K562 (cell line): ENCODE results near the gene IL17RB. TPM values are rescaled to one million over a fixed set of nuclear protein-coding genes. Genes with fewer than 3 reads are reported as not detected.

Experiments
- ATAC-seq: fragments of 200-7000 bp; cut with Tn5 transposase; 3 replicates; pipeline ENCODE4 v1.9.1; 2020; ENCODE audit warnings: moderate library complexity
- BruUV-seq: library from RNA; stranded (reverse); fragments of 400-500 nt; replicated peaks from 2 replicates; lab custom pipeline; 2021; lab: Mats Ljungman, UMichigan
- CTCF ChIA-PET: fragments of 300-600 bp; formaldehyde crosslinking; extraction: SDS; loops from one replicate; lab custom pipeline; 2021; ENCODE audit warnings: low intra/inter-chr PET ratio; lab: Yijun Ruan, JAX
- POLR2A ChIA-PET: fragments of 300-600, 350-650 bp; sonication (Branson Sonifier 250); formaldehyde crosslinking; extraction: SDS; loops from one replicate; lab custom pipeline; 2021; ENCODE audit warnings: antibody characterized with exemption, inconsistent platforms; lab: Yijun Ruan, JAX
- DNase-seq, 4 experiments: peaks; one replicate each; pipeline versions ENCODE4 v3.0.0 to v3.0.0-alpha.2; 2011 to 2018; ENCODE audit warnings: low spot score in 3 of 4, mixed read lengths in 3 of 4; ENCODE audit errors: extremely low read depth in 1 of 4
- FAIRE-seq: peaks from 2 replicates; lab custom pipeline; 2011; peaks lifted over from hg19 to GRCh38; lab: Jason Lieb, UNC
- H2AFZ ChIP-seq: 2 replicates; pipeline ENCODE4 v1.6.0; 2011; ENCODE audit warnings: low read depth, low read length, control low read depth, inconsistent platforms
- H3K27ac ChIP-seq: fragments of 200-600 bp; 3 replicates; pipeline ENCODE4 v1.8.0; 2011; ENCODE audit warnings: low read depth, mild to moderate bottlenecking, control low read depth, inconsistent platforms, low read length, moderate library complexity, mixed read lengths; ENCODE audit errors: extremely low read depth
- H3K27me3 ChIP-seq, 2 experiments: fragments of 300-600 bp in 1 of 2; 2 replicates in 1 of 2; 3 replicates in 1 of 2; pipeline versions ENCODE4 v1.6.0 to v1.8.0; 2011; ENCODE audit warnings: inconsistent platforms in 2 of 2, low read length in 2 of 2, mild to moderate bottlenecking in 1 of 2, mixed read lengths in 1 of 2, moderate library complexity in 1 of 2; ENCODE audit not compliant: control insufficient read depth in 2 of 2, insufficient read depth in 2 of 2
- H3K36me3 ChIP-seq: fragments of 300-600 bp; 3 replicates; pipeline ENCODE4 v1.8.0; 2011; ENCODE audit warnings: mild to moderate bottlenecking, low read length, inconsistent platforms; ENCODE audit not compliant: control insufficient read depth, insufficient read depth
- H3K4me1 ChIP-seq, 2 experiments: fragments of 200-600 bp in 1 of 2; replicated peaks in 1 of 2; 2 replicates in 1 of 2; 3 replicates in 1 of 2; pipeline versions ENCODE4 v1.5.1 to v1.8.0; 2011; ENCODE audit warnings: inconsistent platforms in 2 of 2, low read length in 2 of 2, mild to moderate bottlenecking in 1 of 2, mixed read lengths in 1 of 2, moderate library complexity in 1 of 2; ENCODE audit not compliant: control insufficient read depth in 2 of 2, insufficient read depth in 2 of 2
- H3K4me2 ChIP-seq: 2 replicates; pipeline ENCODE4 v1.6.1; 2011; ENCODE audit warnings: low read length, control low read depth, inconsistent platforms, mixed read lengths; ENCODE audit not compliant: insufficient read depth
- H3K4me3 ChIP-seq: fragments of 200-600 bp; sonication (generic), shearing (Covaris generic); 2 replicates; pipeline ENCODE4 v1.5.1; 2016; ENCODE audit warnings: control low read depth, inconsistent platforms
- H3K79me2 ChIP-seq: fragments of 200-600 bp; 3 replicates; pipeline ENCODE4 v1.8.0; 2011; ENCODE audit warnings: low read length, inconsistent platforms; ENCODE audit not compliant: control insufficient read depth, insufficient read depth
- H3K9ac ChIP-seq, 2 experiments: 2 replicates each; pipeline versions ENCODE4 v1.6.0 to v1.6.1; 2011; ENCODE audit warnings: low read depth in 2 of 2, low read length in 2 of 2, control low read depth in 1 of 2, inconsistent platforms in 1 of 2, mild to moderate bottlenecking in 1 of 2, mixed read lengths in 1 of 2; ENCODE audit not compliant: insufficient read depth in 1 of 2
- H3K9me1 ChIP-seq: one replicate; pipeline ENCODE4 v1.6.0; 2011; ENCODE audit warnings: inconsistent platforms, mild to moderate bottlenecking, low read length, moderate library complexity; ENCODE audit not compliant: control insufficient read depth, insufficient read depth
- H3K9me3 ChIP-seq: replicated peaks from 2 replicates; pipeline ENCODE4 v1.5.1; 2011; ENCODE audit warnings: low read depth, low read length, inconsistent platforms; ENCODE audit not compliant: control insufficient read depth, insufficient read depth
- H4K20me1 ChIP-seq: replicated peaks from 2 replicates; pipeline ENCODE4 v1.6.1; 2011; ENCODE audit warnings: low read length, inconsistent platforms, mixed read lengths; ENCODE audit not compliant: control insufficient read depth, insufficient read depth
- HDAC2 ChIP-seq: fragments of 450-650 bp; IDR thresholded peaks from 2 replicates; pipeline ENCODE4 v1.6.1; 2016; ENCODE audit warnings: mild to moderate bottlenecking
- ZNF263 ChIP-seq: sonication (generic); formaldehyde crosslinking; IDR thresholded peaks from 2 replicates; pipeline ENCODE4 v1.8.0; 2022; ENCODE audit warnings: mild to moderate bottlenecking, missing genetic modification reagents, borderline replicate concordance
- WGBS: fragments of 100-300 bp; shearing (Covaris generic); methylation state at CpG from one replicate; pipeline ENCODE4 v1.1.6; 2016; ENCODE audit warnings: low coverage, mixed read lengths; ENCODE audit not compliant: insufficient coverage; ENCODE audit errors: missing lambda C conversion rate; 5-methylcytosine and 5-hydroxymethylcytosine counted together
- in situ Hi-C: fragments of 300-500 bp; cut with MboI; formaldehyde crosslinking; loops from 4 replicates; pipeline ENCODE4 v1.15.0; 2018; ENCODE audit warnings: inconsistent platforms, mixed read lengths
- intact Hi-C: fragments of 100-400 bp; cut with micrococcal nuclease; formaldehyde crosslinking; loops from 2 replicates; pipeline ENCODE4 v1.14.2; 2022
- polyA plus RNA-seq, 8 experiments: library from polyadenylated mRNA; depleted of rRNA in 4 of 8; stranded (reverse) in 5 of 8; unstranded in 3 of 8; fragments of >200 nt; fragmentation: Nextera tagmentation in 2 of 8; fragmentation: Illumina TruSeq in 1 of 8; extraction: Ambion mirVana in 2 of 8; extraction: Trizol in 1 of 8; gene quantifications; 2 replicates each; pipeline versions ENCODE4 v1.2.1 to v1.2.3, GENCODE V29; 2011 to 2014; ENCODE audit warnings: inconsistent platforms in 1 of 8, missing spikeins in 1 of 8
- total RNA-seq, 7 experiments: library from RNA; depleted of rRNA in 6 of 7; stranded (reverse); fragments of >200 nt in 6 of 7; fragmentation: Illumina TruSeq in 2 of 7; extraction: Trizol in 2 of 7; gene quantifications; 2 replicates each; pipeline versions ENCODE4 v1.2.1 to v1.2.3, GENCODE V29; 2011 to 2021; ENCODE audit warnings: low replicate concordance in 1 of 7

The IL17RB gene
- total and polyA plus RNA-seq, 9 of the 15 experiments (the other 6 are each of a cell fraction or from before 2014, with no cell fraction given): 1.1 to 4.1 (median 1.7) TPM

DNA sequence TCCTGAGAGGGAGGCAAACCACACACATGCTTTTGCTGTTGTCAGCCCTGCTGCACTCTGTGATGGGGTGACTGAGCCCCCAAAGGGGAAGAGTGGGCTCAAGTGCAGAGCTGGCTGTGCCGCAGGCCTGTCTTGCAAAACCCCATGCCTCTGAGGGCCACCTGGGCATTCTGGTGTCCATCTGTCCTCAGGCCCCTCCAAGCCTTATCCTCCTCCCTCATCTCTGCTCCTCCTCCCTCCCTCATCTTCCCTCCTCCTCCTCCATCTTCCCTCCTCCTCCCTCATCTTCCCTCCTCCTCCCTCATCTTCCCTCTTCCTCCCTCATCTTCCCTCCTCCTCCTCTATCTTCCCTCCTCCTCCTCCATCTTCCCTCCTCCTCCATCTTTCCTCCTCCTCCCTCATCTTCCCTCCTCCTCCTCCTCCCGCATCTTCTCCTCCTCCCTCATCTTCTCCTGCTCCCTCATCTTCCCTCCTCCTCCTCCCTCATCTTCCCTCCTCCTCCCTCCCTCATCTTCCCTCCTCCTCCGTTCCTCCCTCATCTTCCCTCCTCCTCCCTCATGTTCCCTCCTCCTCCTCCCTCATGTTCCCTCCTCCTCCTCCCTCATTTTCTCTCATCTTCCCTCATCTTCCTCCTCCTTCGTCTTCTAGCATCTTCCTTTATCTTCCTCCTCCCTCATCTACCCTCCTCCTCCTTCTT is 40.8 kb upstream of the IL17RB start:
- Histone ChIP-seq H3K27ac (no peak overlapping the region), H3K9me3 (no peaks in the 10 kb centered on the region), H3K4me2 (no peak overlapping the region), H3K4me3 (no peak overlapping the region), H3K36me3 (no peaks in the 10 kb centered on the region), H3K27me3 (peaks cover 14 to 81% of the 10 kb centered on the region in 2 experiments; a peak in 4 of 5 replicates), H3K4me1 (no peaks in the 10 kb centered on the region; a peak in 1 of 5 replicates), H4K20me1 (no peaks in the 10 kb centered on the region; the same call in 1 of the 2 replicates), H3K79me2 (no peaks in the 10 kb centered on the region), H2AFZ (no peak overlapping the region), H3K9ac (no peak overlapping the region), H3K9me1 (no peaks in the 10 kb centered on the region)
- ATAC-seq (no peak), FAIRE-seq (no peak), DNase-seq (no peak)
- peak; percentile 96 for TF ChIP-seq ZNF263 (CRISPR knock-in tag)
- no peak for TF ChIP-seq HDAC2
- CTCF ChIA-PET: no interaction called here
- BruUV-seq: no TSS peak
- WGBS: no CpG with 5 or more reads among the region's 4 CpGs
- in situ Hi-C loops (no loop called here), intact Hi-C loops (no loop called here)
- POLR2A ChIA-PET: interaction anchor here (0.6 kb wide), 1 partner anchor 172 kb away, joined by 3 read pairs; no protein-coding TSS in a partner anchor
